A549 (cell line): ENCODE measurements around the gene SKI. TPM values are rescaled to one million over a fixed set of nuclear protein-coding genes. Genes with fewer than 3 reads are reported as not detected.

Source experiments
- ATAC-seq, 2 experiments: fragments of 200-7000 bp in 1 of 2; fragments of >200 bp in 1 of 2; cut with Nextera tagmentation in 1 of 2; cut with Tn5 transposase in 1 of 2; 3 replicates each; pipeline versions ENCODE4 v1.8.0 to v1.9.1; 2018 to 2020; ENCODE audit warnings: mild to moderate bottlenecking in 1 of 2, moderate library complexity in 1 of 2
- CTCF ChIA-PET: fragments of 300-600 bp; sonication (Branson Sonifier 250); formaldehyde crosslinking; extraction: SDS; loops from one replicate; lab custom pipeline; 2021; ENCODE audit warnings: antibody characterized with exemption, inconsistent platforms; lab: Yijun Ruan, JAX
- POLR2A ChIA-PET: fragments of 350-600 bp; formaldehyde crosslinking; extraction: SDS; loops from one replicate; lab custom pipeline; 2021; ENCODE audit warnings: antibody characterized with exemption, inconsistent platforms; lab: Yijun Ruan, JAX
- DNase-seq, 2 experiments: peaks; one replicate each; pipeline versions ENCODE4 v3.0.0 to v3.0.0-alpha.2; 2011 to 2016; ENCODE audit warnings: low read depth in 1 of 2, low spot score in 1 of 2
- FAIRE-seq: peaks from 2 replicates; lab custom pipeline; 2011; peaks lifted over from hg19 to GRCh38; lab: Jason Lieb, UNC
- H3K27ac ChIP-seq, 2 experiments: fragments of >200 bp; sonication (Bioruptor Twin); formaldehyde crosslinking; 3 replicates each; pipeline ENCODE4 v1.5.1; 2016 to 2017
- H3K4me1 ChIP-seq: fragments of >200 bp; sonication (Bioruptor Twin); formaldehyde crosslinking; 3 replicates; pipeline ENCODE4 v1.6.1; 2016
- H3K4me2 ChIP-seq: fragments of >200 bp; sonication (Bioruptor Twin); formaldehyde crosslinking; 3 replicates; pipeline ENCODE4 v1.6.1; 2016
- H3K4me3 ChIP-seq: fragments of >200 bp; sonication (Bioruptor Twin); formaldehyde crosslinking; 3 replicates; pipeline ENCODE4 v1.5.1; 2016
- H3K9me3 ChIP-seq: fragments of >200 bp; sonication (Bioruptor Twin); formaldehyde crosslinking; 3 replicates; pipeline ENCODE4 v1.6.1; 2016
- ATOH8 ChIP-seq: fragments of 250-450 bp; sonication (Bioruptor Pico); IDR thresholded peaks from 2 replicates; pipeline ENCODE4 v1.5.0; 2020; ENCODE audit warnings: low read depth, mild to moderate bottlenecking, moderate library complexity
- BHLHE40 ChIP-seq: IDR thresholded peaks from 2 replicates; pipeline ENCODE4 v1.6.1; 2012; ENCODE audit warnings: low read depth, low read length, inconsistent platforms
- GATA3 ChIP-seq: IDR thresholded peaks from 2 replicates; pipeline ENCODE4 v1.6.1; 2012; ENCODE audit warnings: borderline replicate concordance
- JUN ChIP-seq, 2 experiments: fragments of >200 bp; sonication (Bioruptor Twin); formaldehyde crosslinking; IDR thresholded peaks; 2 replicates in 1 of 2; 3 replicates in 1 of 2; pipeline ENCODE4 v1.6.1; 2016 to 2017
- JUNB ChIP-seq: fragments of >200 bp; sonication (Bioruptor Twin); formaldehyde crosslinking; IDR thresholded peaks from 2 replicates; pipeline ENCODE4 v1.6.1; 2016
- NPAS2 ChIP-seq: fragments of 250-450 bp; sonication (Bioruptor Pico); IDR thresholded peaks from 2 replicates; pipeline ENCODE4 v1.8.0; 2022; ENCODE audit warnings: mild to moderate bottlenecking, moderate library complexity, borderline replicate concordance
- SMC3 ChIP-seq: fragments of >200 bp; sonication (Bioruptor Twin); formaldehyde crosslinking; IDR thresholded peaks from 3 replicates; pipeline ENCODE4 v1.6.1; 2018; ENCODE audit warnings: inconsistent platforms
- TP53 ChIP-seq: fragments of 250-450 bp; sonication (Bioruptor Pico); IDR thresholded peaks from 2 replicates; pipeline ENCODE4 v1.5.0; 2021; ENCODE audit warnings: mild to moderate bottlenecking, moderate library complexity
- USF2 ChIP-seq: fragments of 450-650 bp; IDR thresholded peaks from 2 replicates; pipeline ENCODE4 v1.6.1; 2014; ENCODE audit warnings: antibody characterized with exemption
- ZNF302 ChIP-seq: fragments of 250-450 bp; sonication (Bioruptor Pico); IDR thresholded peaks from 2 replicates; pipeline ENCODE4 v1.9.0; 2021; ENCODE audit warnings: inconsistent platforms, mild to moderate bottlenecking, moderate library complexity
- WGBS: methylation state at CpG from one replicate; pipeline ENCODE4 v1.1.6; 2017; ENCODE audit errors: missing lambda C conversion rate; 5-methylcytosine and 5-hydroxymethylcytosine counted together
- polyA plus RNA-seq, 4 experiments: library from polyadenylated mRNA; depleted of rRNA in 3 of 4; stranded (reverse); fragments of >200 nt; fragmentation: RNase III in 1 of 4; extraction: RNeasy Plus Mini Kit Qiagen cat#74134 plus additional on column Dnase treatment in 1 of 4; gene quantifications; 2 replicates in 3 of 4; 3 replicates in 1 of 4; pipeline ENCODE4 v1.2.3, GENCODE V29; 2011 to 2017
- TF ChIP-seq, protein P1 (sequence below): fragments of 250-450 bp; sonication (Bioruptor Pico); IDR thresholded peaks from 2 replicates; pipeline ENCODE4 v1.5.0; 2021; ENCODE audit warnings: mild to moderate bottlenecking, moderate library complexity, borderline replicate concordance
- TF ChIP-seq, protein P2 (sequence below): fragments of >200 bp; sonication (Bioruptor Twin); formaldehyde crosslinking; IDR thresholded peaks from 3 replicates; pipeline ENCODE4 v1.5.1; 2016
- TF ChIP-seq, protein P3 (sequence below): fragments of 200-600 bp; sonication (generic); IDR thresholded peaks from 2 replicates; pipeline ENCODE4 v1.6.1; 2016; ENCODE audit warnings: antibody characterized with exemption, mild to moderate bottlenecking, moderate library complexity

SKI gene
- polyA plus RNA-seq, 2 of the 4 experiments (the other 2 are of a cell fraction) = 2.8 to 12.0 TPM

GRCh38 chr1:2271211-2271721 is 43.1 kb downstream of the SKI start:
- no peak overlapping the region for H3K4me3 ChIP-seq

GRCh38 chr1:2271841-2272655 is 43.9 kb downstream of the SKI start:
- CTCF ChIA-PET = interaction anchor here (1.5 kb wide), 1 partner anchor 77 kb away, joined by 5 read pairs; the partner anchor contains the start of gene FAAP20
- ATAC-seq = no peak

More at GRCh38 chr1:2271211-2271721, 43.1 kb downstream of the SKI start:
- no peak overlapping the region for H3K27ac ChIP-seq
- FAIRE-seq (no peak), DNase-seq (no peak), ATAC-seq (no peak)
- ChIA-PET CTCF (interaction anchor here (1.5 kb wide), 1 partner anchor 76 kb away, joined by 5 read pairs; the partner anchor contains the start of gene FAAP20), POLR2A (no interaction called here)
- peaks cover 23% of the 10 kb centered on the region for H3K4me1 ChIP-seq
- 92% methylated on average over 15 of the region's 25 CpGs for WGBS
- H3K4me2 ChIP-seq = no peak overlapping the region
- no peak for TF ChIP-seq NPAS2
- no peaks in the 10 kb centered on the region for H3K9me3 ChIP-seq

More at GRCh38 chr1:2271841-2272655, 43.9 kb downstream of the SKI start:
- DNase-seq (no peak), FAIRE-seq (no peak)
- no peak overlapping the region for H3K27ac ChIP-seq
- TF ChIP-seq JUNB (no peak), ATOH8 (no peak), BHLHE40 (no peak), GATA3 (no peak), USF2 (no peak), TP53 (CRISPR knock-in tag) (no peak), ZNF302 (no peak), JUN (IDR thresholded peaks at IDR 0.05) (no peak), SMC3 (no peak)
- TF ChIP-seq, protein P1, sequence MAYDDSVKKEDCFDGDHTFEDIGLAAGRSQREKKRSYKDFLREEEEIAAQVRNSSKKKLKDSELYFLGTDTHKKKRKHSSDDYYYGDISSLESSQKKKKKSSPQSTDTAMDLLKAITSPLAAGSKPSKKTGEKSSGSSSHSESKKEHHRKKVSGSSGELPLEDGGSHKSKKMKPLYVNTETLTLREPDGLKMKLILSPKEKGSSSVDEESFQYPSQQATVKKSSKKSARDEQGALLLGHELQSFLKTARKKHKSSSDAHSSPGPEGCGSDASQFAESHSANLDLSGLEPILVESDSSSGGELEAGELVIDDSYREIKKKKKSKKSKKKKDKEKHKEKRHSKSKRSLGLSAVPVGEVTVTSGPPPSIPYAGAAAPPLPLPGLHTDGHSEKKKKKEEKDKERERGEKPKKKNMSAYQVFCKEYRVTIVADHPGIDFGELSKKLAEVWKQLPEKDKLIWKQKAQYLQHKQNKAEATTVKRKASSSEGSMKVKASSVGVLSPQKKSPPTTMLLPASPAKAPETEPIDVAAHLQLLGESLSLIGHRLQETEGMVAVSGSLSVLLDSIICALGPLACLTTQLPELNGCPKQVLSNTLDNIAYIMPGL (CRISPR knock-in tag) = no peak
- TF ChIP-seq, protein P2, sequence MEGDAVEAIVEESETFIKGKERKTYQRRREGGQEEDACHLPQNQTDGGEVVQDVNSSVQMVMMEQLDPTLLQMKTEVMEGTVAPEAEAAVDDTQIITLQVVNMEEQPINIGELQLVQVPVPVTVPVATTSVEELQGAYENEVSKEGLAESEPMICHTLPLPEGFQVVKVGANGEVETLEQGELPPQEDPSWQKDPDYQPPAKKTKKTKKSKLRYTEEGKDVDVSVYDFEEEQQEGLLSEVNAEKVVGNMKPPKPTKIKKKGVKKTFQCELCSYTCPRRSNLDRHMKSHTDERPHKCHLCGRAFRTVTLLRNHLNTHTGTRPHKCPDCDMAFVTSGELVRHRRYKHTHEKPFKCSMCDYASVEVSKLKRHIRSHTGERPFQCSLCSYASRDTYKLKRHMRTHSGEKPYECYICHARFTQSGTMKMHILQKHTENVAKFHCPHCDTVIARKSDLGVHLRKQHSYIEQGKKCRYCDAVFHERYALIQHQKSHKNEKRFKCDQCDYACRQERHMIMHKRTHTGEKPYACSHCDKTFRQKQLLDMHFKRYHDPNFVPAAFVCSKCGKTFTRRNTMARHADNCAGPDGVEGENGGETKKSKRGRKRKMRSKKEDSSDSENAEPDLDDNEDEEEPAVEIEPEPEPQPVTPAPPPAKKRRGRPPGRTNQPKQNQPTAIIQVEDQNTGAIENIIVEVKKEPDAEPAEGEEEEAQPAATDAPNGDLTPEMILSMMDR = no peak
- TF ChIP-seq, protein P3, sequence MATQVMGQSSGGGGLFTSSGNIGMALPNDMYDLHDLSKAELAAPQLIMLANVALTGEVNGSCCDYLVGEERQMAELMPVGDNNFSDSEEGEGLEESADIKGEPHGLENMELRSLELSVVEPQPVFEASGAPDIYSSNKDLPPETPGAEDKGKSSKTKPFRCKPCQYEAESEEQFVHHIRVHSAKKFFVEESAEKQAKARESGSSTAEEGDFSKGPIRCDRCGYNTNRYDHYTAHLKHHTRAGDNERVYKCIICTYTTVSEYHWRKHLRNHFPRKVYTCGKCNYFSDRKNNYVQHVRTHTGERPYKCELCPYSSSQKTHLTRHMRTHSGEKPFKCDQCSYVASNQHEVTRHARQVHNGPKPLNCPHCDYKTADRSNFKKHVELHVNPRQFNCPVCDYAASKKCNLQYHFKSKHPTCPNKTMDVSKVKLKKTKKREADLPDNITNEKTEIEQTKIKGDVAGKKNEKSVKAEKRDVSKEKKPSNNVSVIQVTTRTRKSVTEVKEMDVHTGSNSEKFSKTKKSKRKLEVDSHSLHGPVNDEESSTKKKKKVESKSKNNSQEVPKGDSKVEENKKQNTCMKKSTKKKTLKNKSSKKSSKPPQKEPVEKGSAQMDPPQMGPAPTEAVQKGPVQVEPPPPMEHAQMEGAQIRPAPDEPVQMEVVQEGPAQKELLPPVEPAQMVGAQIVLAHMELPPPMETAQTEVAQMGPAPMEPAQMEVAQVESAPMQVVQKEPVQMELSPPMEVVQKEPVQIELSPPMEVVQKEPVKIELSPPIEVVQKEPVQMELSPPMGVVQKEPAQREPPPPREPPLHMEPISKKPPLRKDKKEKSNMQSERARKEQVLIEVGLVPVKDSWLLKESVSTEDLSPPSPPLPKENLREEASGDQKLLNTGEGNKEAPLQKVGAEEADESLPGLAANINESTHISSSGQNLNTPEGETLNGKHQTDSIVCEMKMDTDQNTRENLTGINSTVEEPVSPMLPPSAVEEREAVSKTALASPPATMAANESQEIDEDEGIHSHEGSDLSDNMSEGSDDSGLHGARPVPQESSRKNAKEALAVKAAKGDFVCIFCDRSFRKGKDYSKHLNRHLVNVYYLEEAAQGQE = no peak
- TF ChIP-seq, all 56 proteins: peak for 0
- Histone ChIP-seq H3K4me3 (no peak overlapping the region), H3K9me3 (no peaks in the 10 kb centered on the region), H3K4me1 (peaks cover 25% of the 10 kb centered on the region), H3K4me2 (0 out of 3 replicates have a peak overlapping the region, but pooled peaks have one; percentile 9)
- POLR2A ChIA-PET = no interaction called here
- WGBS = 61% methylated on average over 23 of the region's 23 CpGs
